HG03520 (cell line): Measurements from ENCODE around the gene SEMA6A.

Experiments
- ATAC-seq: cut with Tn5 transposase; IDR thresholded peaks from one replicate; pipeline ENCODE4 v1.9.1; 2021; ENCODE audit warnings: mild to moderate bottlenecking, moderate library complexity; ENCODE audit not compliant: unreplicated experiment

Gene SEMA6A

DNA sequence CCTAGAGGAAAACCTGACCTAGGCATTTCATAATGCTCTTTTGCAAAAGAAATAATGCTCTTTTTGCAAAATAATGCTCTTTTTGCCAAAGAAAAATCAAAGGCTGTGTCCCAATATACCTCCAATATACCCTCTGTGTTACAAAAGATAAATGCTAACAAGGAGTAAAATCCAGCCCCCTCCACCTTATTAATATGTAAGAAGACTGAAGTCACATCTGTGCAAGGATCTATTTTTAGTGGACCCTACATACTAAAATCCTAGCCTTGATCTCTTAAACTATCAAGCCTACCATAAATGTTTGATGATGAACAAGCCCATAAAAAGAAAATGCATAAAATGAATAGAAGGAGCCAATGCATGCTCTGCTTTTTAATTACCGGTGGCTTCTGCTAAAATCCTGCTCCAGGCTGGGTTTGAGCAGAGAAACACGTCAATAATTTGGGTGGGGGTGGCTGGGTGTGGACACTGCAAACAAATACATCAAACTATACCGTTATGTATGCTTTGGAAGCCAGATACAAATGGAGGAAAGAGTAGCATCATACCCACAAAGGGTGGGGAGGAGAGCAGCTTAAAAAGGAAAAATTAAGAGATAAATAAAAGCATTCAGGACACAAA, 131.6 kb downstream of the SEMA6A start:
- no peak for ATAC-seq

DNA sequence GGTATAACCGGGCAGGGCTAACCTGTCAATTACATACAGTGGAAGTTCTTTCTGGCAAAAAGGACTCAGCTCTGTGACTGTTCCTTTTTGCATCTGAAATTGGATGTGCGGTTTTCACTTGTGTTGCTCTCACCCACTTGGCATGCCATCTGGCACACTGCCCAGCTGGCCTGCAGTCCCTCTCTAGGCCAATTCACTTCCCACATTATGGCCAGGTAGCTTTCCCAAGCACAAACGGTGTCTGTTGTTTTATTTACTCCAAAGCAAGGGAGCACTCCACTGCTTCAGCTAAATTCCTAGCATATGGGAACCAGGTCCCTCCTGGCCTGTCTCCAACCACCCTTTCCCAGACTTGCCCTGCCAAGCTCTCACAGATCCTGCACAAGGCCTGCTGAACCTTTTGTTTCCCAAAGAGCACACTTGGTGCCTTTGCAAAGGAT, 132.5 kb downstream of the SEMA6A start:
- ATAC-seq: no peak

DNA sequence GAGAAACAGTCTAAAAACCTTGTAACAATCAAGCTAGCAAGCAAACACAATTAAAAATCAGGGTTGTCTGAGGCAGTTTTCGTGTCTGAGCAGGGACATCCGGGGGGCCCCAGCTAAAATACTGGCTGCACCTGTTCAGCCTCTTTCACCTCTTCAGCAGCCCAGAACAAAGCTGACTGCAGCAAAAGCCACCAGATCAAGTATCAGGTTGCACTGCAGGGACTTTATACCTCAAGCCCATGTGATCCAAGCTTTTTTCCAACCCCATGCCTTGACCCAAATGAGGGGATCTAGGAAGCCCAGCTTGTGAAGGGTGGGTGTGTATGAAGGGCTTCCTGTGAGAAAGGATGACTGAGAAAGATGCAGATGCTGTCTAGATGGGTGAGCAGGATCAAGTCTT, 133.4 kb downstream of the SEMA6A start:
- no peak for ATAC-seq

DNA sequence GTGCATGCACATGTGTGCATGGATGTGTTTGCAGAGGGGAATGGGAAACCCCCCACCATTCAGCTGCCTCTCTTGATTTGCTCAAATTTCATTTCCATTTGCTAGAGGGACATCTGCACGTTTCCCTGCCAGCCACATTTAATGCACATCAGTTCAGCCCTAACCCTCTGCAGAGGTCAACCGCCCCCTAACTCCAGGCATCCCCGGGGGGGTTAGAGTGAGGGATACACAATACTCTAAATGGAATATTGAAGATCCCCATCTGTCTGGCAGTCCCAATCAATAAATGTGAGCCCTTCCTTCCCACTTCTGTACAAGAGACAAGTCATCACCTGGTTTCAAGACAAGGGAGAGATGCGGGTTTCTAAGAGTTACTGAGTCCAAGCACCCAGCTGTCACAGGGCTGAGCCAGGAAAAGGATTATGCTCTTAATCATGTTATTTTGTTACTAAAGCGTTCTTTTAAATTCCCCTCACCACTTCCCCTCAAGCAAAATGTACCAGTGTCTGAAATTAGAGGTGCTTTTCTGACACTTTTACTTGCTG, 134.1 kb downstream of the SEMA6A start:
- ATAC-seq: no peak

DNA sequence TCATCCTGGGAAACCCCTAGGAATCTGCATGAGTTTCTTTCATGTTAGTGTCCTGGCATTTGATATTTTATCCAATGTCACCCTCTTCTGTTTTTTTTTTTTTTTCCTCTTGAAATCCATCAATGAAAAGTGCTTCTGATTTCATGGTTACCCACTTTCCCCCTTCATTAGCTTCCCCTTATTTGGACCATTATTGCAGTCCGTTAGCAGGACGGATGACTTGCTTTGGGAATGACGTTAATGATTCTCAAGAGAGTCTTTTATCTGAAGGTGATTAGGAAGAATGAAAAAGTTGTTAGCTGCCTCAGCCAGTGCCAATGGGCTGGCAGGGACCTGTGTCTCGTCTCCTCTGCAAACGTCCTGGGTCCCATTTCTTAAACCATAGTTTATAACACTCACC, 134.7 kb downstream of the SEMA6A start:
- no peak for ATAC-seq

DNA sequence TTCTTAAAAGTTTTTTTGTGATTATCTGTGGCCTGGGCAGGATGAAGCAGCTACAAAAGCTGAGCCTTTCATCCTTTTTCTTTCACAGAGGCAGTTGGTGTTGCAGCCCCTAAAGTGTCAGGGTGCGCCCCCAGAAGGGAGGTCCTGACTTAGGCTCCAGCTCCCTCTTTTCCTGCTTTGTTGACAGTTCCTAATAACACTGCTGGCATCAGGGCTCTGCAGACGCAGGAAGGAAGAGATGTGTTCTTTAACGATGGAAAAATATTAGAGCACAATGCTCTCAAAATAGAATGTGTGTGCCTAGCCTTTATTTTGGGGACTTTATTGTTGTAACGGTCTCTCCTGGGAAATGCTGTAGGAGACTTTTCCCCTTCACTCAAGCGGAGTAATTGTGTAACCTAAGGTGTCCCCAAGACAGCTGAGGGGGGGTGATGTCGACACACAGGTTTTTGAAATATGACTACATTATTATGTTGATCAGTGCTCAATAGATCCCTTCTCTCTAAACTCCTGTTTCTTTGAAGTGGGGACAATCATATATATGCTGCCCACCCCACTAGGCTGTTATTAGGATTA, 135.6 kb downstream of the SEMA6A start:
- ATAC-seq: no peak

DNA sequence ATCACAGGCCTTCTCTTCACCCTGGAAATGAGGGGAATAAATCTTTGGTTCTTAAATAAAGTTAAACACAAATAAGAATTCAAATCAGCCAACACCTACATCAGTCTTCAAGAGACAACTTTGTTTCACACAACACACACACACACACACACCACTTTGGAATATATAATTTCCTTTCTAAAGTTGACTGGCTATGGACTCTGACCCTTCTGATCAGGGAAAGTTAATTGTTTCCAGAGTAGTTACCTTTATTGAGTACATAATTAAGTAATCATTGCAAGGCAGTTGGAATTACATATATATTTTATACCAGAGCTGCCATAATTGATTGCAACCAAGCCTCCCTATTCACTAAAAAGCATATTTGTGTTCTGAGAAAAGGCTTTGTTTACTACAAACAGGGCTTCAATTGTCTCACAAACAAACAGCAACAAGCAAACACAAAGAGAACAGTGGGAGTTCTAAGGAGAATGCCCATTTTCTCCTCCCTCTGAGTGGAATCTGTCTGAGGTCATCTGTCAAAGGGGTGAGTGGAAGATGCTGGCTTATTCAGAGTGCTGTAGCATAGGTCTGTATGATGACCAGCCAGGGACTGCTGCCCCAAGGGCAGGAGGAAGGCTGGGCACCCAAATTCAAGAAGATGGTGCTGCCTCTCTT, 136.6 kb downstream of the SEMA6A start:
- no peak for ATAC-seq

DNA sequence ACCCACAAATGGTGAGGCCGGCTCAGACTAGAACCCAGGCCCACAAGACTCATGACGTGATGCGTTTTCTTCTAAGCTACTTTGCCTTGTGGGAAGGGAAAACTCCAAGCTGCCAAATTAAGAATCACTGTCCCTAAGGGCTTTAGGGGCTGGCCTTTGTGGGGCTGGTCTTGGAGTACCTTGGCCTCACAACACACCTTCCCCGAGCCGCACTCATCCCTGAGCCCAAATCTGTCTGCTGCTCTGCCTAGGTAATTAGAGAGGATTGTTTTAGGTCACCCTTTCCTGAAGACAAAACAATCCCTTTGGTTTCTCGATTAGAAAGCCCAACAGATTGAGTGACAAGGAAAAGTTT, 137.3 kb downstream of the SEMA6A start:
- no peak for ATAC-seq

DNA sequence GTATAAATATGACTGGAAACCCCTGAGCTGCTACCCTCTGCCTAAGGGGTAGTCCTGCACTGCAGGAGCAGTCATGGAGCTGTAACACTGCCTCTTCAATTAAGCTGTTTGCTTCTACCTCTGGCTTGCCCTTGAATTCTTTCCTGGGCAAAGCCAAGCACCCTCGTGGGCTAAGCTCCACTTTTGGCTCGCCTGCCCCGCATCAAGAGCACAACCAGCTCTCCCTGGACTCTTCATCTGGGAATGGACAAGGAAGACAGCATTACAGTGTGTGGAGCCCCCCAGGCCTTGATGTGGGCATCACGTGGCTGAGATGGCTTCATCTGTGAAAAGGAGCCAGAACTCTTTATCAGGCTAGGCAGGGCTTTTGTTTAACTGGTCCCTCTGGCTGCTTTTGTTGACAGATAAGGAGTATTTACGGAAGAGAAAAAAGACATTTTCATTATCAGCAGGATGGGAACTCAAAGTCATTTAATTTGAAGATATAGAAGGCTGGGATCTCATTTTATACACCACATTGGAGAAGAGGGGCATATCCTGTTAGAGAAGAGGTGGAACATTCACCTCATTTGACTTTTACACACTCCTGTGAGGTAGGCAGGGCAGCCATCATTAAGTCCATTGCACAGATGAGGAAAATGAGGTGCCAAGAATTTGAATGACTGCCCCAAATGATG, 137.8 kb downstream of the SEMA6A start:
- ATAC-seq: no peak

DNA sequence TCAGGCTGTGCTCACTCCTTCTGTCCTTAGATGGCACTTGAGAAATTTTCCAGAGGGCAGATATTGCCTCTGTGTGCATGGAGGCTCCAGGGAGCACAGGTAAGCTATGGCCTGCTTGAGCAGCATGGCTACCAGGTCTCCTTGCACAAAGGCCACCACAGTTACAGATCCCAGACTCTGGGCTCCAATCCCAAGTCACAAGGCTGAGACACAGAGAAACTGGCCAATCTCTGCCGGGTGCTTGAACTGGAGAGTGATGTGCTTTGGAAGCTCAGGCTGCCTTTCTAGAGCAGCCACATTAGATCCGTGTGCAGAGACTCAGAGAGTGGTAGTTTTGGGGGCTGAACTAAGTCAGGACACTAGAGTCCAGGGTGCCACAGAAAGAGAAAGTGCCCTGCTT, 145.7 kb downstream of the SEMA6A start:
- no peak for ATAC-seq

DNA sequence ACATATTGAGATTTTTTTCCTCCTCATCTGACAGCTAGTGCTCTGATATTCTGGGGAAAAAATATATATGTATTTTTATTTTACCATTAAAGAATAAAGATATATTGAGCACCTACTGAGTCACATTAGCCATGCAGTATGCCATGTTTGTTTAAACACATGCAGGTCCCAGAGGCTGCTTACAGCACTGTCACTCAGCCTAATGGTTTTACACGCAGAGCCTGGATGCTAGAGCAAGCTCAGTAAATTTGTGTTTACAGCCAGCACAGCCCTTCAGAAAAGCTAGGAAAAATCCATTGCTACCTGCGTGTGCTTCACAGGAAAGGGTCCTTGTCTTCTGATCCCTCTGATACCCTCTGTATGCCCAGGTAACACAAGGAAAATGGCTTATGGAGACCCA, 146.2 kb downstream of the SEMA6A start:
- no peak for ATAC-seq

DNA sequence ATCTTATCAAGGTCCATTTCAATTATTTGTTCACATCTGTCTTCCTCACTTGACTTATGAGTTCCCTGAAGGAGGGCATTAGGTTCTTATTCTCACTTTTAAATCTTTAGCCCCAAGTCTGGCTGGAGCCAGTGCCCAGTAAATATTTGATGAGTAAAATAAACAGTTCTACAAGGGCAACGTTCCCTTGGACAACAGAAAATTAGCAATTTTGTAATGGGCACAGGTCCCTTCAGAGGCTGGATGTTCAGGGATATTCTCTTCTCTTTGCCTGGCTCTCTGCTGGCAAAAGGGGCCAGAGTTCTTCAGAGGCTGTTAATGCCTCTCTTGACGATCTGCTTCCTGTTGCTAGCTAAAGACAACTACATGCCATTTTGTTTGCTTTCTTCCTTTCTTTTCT, 149.7 kb downstream of the SEMA6A start:
- no peak for ATAC-seq

DNA sequence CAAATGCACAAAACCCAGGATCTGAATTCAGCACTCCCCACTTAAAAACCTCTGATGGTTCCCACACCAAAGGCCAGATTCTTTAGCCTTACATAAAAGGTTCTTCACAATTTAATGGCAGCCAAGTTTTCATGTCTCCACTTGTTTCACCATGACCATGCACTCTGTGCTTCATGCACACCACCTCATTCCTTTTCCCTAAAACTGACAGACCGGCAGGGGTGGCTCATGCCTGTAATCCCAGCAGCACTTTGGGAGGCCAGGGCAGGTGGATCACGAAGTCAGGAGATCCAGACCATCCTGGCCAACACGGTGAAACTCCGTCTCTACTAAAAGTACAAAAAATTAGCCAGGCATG, 150.4 kb downstream of the SEMA6A start:
- no peak for ATAC-seq

DNA sequence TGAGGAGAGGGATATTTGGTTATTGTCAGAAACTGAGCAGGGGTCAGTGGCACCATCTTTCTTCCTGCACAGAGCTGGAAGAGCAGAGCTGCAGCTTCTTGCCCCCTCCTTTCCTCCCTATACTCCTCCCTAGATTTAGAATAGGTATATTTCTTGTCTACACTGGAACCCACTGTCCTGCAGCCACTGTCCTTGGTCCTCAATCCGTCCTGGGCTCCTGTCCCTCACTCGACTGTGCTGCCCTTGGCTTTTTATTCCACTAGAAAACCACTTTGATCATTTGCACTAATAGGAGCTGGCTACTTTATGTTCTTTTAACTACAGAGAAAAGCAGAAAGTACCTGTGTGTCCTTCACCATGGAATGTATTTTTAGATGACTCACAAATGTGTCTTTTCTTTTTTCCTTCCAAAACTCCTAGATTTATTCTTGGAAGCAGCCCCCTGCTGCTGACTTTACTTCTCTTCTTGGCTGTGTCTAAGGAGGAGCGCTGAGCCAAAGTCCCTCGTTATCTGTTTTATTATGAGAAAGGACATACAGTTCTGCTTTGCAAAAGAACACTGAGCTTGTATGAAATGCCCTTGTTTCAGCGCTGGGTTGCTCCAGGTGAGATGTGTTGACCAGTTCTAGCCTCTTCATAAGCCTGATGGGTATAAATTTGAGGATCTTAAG, 150.9 kb downstream of the SEMA6A start:
- no peak for ATAC-seq

DNA sequence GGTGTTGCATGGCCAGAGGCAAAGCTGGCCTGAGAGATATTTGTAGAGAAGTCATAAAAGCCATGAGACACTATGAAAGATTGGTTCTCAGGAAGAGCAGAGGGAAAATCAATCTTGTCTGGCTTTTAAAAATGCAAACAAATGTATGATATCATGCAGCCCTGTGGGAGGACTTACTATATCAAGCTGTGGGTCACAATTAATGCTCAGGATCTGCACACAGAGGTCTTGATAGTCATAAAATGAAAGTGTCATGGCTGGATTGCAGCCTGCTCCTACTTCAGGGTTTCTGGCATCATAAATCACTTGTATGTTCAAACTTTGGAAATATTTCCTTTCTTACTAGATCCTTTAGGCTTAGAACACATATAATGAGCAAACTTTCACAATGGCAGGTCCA, 151.5 kb downstream of the SEMA6A start:
- ATAC-seq: no peak

DNA sequence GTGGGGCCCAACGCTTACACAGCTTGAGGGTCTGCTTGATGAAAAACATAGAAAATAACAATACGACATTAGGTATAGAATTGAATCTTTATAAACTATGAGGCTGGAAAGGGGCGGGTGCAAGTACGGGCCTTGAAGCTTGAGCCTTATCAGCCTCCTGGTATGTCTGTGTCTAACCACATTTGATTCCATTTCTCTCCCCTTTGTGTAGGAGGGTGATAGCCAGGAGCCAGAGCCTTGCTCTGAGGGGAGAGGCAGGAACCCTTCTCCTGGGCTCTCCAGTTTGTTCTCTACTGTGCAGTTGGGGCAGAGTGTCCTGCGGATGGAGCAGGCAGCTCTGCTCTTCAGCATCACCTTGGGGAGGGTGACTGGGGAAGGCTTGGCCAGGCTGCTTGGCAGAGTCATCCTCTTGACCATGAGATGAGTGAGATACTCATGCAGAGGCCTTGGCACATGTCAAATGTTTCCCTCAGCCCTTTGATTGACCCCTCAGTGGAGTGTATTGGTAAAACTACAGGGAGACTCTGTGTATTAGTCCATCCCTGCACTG, 153.5 kb downstream of the SEMA6A start:
- no peak for ATAC-seq

DNA sequence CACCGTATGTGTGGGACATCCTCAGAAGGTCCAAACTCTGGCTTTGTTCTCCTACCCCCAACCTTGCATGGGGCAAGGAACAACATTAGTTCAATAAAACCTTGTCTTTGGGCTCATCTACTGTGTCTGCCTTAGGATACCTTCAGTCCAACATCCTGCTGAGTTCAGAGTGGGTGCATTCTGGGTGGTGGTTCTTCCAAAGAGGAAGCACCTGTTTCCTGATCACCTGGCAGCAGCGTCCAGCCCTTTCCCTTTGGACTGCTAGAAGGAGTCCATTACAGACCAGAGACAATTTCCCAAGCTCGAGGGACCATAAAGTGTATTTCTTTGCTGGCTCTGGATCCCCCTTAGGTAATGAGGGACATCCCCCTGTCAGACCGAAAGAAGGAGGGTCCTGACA, 154.1 kb downstream of the SEMA6A start:
- ATAC-seq: no peak

DNA sequence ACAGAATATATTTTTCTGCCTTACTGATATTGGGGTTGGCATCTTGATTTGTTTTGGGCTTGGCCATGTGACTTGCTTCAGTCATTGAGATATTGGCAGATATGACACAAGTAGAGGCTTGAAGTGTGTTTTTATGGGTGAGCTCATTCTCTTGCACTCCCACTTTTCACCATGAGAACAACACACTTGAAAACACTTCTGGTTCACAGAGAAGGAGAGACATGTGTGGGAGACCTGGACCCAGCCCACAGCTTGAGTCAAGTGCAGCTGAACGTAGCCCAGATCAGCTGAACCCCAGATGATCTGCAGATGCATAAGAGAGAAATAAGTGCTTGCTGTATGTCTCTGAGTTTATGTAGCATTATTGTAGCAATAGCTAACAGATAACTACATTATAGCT, 155.4 kb downstream of the SEMA6A start:
- no peak for ATAC-seq

DNA sequence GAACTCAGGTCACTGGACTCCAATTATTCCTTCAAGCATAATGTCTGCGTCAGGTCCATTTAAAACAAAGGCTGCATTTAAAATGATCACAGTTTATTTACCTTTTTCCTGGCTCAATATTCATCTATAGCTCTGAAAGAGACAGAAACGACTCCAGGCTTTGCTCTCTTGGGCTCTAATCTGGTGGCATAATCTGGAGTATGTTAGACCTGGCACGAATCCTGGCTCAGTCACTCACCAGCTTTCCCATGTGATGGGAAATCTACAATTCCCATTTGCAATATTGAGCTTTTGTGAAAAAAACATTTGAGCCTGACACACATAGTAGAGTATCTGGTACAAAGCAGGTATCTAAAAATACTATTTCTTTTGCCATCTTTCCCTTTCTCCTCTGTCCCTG, 155.8 kb downstream of the SEMA6A start:
- no peak for ATAC-seq

DNA sequence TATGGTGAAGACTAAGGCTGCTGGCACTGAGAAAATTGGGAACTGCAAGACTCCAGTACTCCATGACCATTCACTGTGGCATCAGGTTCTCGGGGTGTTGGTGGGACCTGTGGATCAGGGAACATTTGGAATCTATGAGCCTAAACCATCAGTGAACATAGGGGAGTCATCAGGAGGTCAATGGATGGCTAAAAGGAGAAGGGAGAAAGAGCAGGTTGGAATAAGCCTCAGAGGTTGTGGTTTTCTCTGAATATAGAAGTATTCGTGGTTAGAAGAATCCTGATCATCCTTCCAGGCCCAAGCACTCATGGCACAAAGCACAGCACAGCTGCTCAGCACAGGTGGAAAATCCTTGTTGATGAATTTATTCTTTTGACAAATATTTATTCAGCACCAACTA, 156.6 kb downstream of the SEMA6A start:
- ATAC-seq: no peak

DNA sequence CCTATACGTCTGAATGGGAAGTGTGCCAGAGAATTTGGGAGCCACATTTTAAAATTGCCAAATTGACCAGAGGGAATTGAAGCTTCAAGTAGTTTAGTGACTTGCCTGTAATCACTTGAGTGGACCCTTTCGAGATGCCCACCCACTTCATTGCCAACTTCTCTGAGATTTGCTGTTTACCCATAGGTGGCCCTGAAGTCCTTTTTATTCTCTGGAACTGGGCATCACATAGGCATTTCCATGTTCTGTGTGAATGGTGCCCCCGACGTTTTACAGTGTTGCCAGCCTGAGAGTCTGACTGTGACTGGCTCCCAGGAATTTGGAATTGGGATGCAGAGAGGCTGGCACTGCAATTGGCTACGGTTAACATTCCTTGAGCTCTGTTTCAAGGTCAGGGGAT, 158.6 kb downstream of the SEMA6A start:
- ATAC-seq: no peak
